COLO668 (cell line): ENCODE measurements around the gene ATP8B3.

Experiments
- DNase-seq: peaks from one replicate; lab custom pipeline; 2025; ENCODE audit not compliant: unreplicated experiment; lab: John Stamatoyannopoulos, UW

The ATP8B3 gene

GRCh38 chr19:1851654-1852580 lies 39.8 kb upstream of the ATP8B3 start:
- DNase-seq = peak; percentile 7

GRCh38 chr19:1850809-1851653 lies 39.0 kb upstream of the ATP8B3 start:
- peak; percentile 7 for DNase-seq

GRCh38 chr19:1849886-1850398 lies 37.9 kb upstream of the ATP8B3 start:
- DNase-seq = no peak

GRCh38 chr19:1849132-1849474 lies 37.0 kb upstream of the ATP8B3 start:
- DNase-seq = no peak

GRCh38 chr19:1848399-1849131 lies 36.5 kb upstream of the ATP8B3 start, which contains the start of gene REXO1:
Gene REXO1, minus strand, starts transcription at chr19:1848483. Its CDS starts 125 bp downstream, at chr19:1848358.
- DNase-seq = peak; percentile 95

GRCh38 chr19:1847684-1848398 lies 35.8 kb upstream of the ATP8B3 start:
- peak; percentile 56 for DNase-seq

GRCh38 chr19:1847348-1847683 lies 35.2 kb upstream of the ATP8B3 start:
- DNase-seq = no peak

GRCh38 chr19:1846517-1847204 lies 34.6 kb upstream of the ATP8B3 start:
- DNase-seq = peak; percentile 5

GRCh38 chr19:1845642-1846041 lies 33.6 kb upstream of the ATP8B3 start:
- no peak for DNase-seq

- DNase-seq = no peak
Observed at GRCh38 chr19:1845125-1845515, 33.0 kb upstream of the ATP8B3 start.

- no peak for DNase-seq
Observed at GRCh38 chr19:1844513-1845124, 32.5 kb upstream of the ATP8B3 start.

GRCh38 chr19:1843646-1844394 lies 31.7 kb upstream of the ATP8B3 start:
- no peak for DNase-seq

GRCh38 chr19:1843116-1843515 lies 31.0 kb upstream of the ATP8B3 start:
- DNase-seq = no peak

GRCh38 chr19:1841209-1841924 lies 29.3 kb upstream of the ATP8B3 start:
- DNase-seq = no peak

GRCh38 chr19:1840541-1841115 lies 28.6 kb upstream of the ATP8B3 start:
- DNase-seq = no peak

- no peak for DNase-seq
Observed at GRCh38 chr19:1839658-1840540, 27.8 kb upstream of the ATP8B3 start.

- peak; percentile 24 for DNase-seq
Observed at GRCh38 chr19:1837625-1838105, 25.6 kb upstream of the ATP8B3 start.
